K562 (cell line): Measurements from ENCODE around the gene SCN8A.

Experiments used
- CEBPB ChIP-seq: fragments of 450-650 bp; IDR thresholded peaks from 2 replicates; pipeline ENCODE4 v1.6.1; 2016; ENCODE audit warnings: missing genetic modification characterization, missing compliant biosample characterization
- ZFP36 ChIP-seq: fragments of 150-350 bp; IDR thresholded peaks from 2 replicates; pipeline ENCODE4 v1.6.1; 2018; ENCODE audit warnings: low read length, low read depth; ENCODE audit not compliant: partially characterized antibody
- ZNF140 ChIP-seq: fragments of 250-450 bp; sonication (Bioruptor Pico); IDR thresholded peaks from 2 replicates; pipeline ENCODE4 v1.8.0; 2021; ENCODE audit warnings: moderate library complexity, mild to moderate bottlenecking, inconsistent platforms
- TF ChIP-seq, protein P1 (sequence below), 3 experiments: IDR thresholded peaks in 2 of 3; conservative IDR thresholded peaks in 1 of 3; 2 replicates each; pipeline ENCODE4 v1.5.1; 2011 to 2012; ENCODE audit warnings: low read length in 3 of 3, mild to moderate bottlenecking in 3 of 3, control low read depth in 2 of 3, improper control_type of control experiment in 1 of 3, inconsistent platforms in 1 of 3, low read depth in 1 of 3, mixed read lengths in 1 of 3, moderate library complexity in 1 of 3; ENCODE audit not compliant: insufficient read depth in 2 of 3
- TF ChIP-seq, protein P2 (sequence below): IDR thresholded peaks from 3 replicates; pipeline ENCODE4 v1.6.1; 2011; ENCODE audit warnings: borderline replicate concordance, mild to moderate bottlenecking, moderate library complexity; ENCODE audit not compliant: insufficient read length; ENCODE audit errors: extremely low read depth
- TF ChIP-seq, protein P3 (sequence below), 2 experiments: fragments of 250-450 bp in 1 of 2; fragments of 450-650 bp in 1 of 2; sonication (Bioruptor Pico) in 1 of 2; IDR thresholded peaks; 2 replicates each; pipeline versions ENCODE4 v1.6.1 to v1.8.0; 2016 to 2021; ENCODE audit warnings: mild to moderate bottlenecking in 2 of 2, moderate library complexity in 2 of 2, missing compliant biosample characterization in 1 of 2, missing genetic modification characterization in 1 of 2

DNA sequence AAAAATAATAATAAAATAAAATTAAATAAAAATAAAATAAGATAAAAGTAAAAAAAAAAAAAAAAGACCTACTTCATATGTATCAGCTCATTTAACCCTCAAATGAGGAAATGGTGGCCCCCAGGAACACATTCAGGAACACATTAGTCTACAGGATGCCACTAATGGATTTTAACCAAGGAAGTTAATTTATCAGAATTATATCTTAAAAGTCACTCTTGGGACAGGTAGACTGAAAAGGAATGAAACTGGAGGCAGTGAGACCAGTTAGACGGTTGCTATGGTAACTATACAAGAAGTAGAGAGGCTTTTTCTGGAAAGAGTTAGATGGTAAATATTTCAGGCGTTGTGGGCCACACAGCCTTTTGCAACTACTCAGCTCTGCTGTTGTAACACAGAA lies 54.9 kb downstream of the SCN8A start:
- TF ChIP-seq CEBPB (tag): no peak
- TF ChIP-seq, protein P1, sequence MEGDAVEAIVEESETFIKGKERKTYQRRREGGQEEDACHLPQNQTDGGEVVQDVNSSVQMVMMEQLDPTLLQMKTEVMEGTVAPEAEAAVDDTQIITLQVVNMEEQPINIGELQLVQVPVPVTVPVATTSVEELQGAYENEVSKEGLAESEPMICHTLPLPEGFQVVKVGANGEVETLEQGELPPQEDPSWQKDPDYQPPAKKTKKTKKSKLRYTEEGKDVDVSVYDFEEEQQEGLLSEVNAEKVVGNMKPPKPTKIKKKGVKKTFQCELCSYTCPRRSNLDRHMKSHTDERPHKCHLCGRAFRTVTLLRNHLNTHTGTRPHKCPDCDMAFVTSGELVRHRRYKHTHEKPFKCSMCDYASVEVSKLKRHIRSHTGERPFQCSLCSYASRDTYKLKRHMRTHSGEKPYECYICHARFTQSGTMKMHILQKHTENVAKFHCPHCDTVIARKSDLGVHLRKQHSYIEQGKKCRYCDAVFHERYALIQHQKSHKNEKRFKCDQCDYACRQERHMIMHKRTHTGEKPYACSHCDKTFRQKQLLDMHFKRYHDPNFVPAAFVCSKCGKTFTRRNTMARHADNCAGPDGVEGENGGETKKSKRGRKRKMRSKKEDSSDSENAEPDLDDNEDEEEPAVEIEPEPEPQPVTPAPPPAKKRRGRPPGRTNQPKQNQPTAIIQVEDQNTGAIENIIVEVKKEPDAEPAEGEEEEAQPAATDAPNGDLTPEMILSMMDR (IDR thresholded peaks at IDR 0.05 in 2 of 3, conservative IDR thresholded peaks at IDR 0.05 in 1 of 3; ENCODE audit: insufficient read depth in 2 of 3, low read depth in 1 of 3, low read length in 3 of 3): no peak
- TF ChIP-seq, protein P2, sequence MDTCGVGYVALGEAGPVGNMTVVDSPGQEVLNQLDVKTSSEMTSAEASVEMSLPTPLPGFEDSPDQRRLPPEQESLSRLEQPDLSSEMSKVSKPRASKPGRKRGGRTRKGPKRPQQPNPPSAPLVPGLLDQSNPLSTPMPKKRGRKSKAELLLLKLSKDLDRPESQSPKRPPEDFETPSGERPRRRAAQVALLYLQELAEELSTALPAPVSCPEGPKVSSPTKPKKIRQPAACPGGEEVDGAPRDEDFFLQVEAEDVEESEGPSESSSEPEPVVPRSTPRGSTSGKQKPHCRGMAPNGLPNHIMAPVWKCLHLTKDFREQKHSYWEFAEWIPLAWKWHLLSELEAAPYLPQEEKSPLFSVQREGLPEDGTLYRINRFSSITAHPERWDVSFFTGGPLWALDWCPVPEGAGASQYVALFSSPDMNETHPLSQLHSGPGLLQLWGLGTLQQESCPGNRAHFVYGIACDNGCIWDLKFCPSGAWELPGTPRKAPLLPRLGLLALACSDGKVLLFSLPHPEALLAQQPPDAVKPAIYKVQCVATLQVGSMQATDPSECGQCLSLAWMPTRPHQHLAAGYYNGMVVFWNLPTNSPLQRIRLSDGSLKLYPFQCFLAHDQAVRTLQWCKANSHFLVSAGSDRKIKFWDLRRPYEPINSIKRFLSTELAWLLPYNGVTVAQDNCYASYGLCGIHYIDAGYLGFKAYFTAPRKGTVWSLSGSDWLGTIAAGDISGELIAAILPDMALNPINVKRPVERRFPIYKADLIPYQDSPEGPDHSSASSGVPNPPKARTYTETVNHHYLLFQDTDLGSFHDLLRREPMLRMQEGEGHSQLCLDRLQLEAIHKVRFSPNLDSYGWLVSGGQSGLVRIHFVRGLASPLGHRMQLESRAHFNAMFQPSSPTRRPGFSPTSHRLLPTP: no peak
- no peak for TF ChIP-seq ZNF140 (CRISPR knock-in tag)
- TF ChIP-seq ZFP36: no peak
- TF ChIP-seq, protein P3, sequence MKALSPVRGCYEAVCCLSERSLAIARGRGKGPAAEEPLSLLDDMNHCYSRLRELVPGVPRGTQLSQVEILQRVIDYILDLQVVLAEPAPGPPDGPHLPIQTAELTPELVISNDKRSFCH (CRISPR knock-in tag; IDR thresholded peaks at IDR 0.05): no peak
- TF ChIP-seq, protein P3 (tag; IDR thresholded peaks at IDR 0.05): no peak
